CMK (cell line): ENCODE measurements around the gene PLAU.
"Not testable (repeated sequence)": the region's sequence is repeated elsewhere in the genome, so short reads cannot be mapped to it uniquely, and the experiment has no call there.

ENCODE experiments used
- DNase-seq: peaks from one replicate; pipeline ENCODE4 v3.0.0-alpha.2; 2010; ENCODE audit warnings: low read depth

PLAU gene

DNA sequence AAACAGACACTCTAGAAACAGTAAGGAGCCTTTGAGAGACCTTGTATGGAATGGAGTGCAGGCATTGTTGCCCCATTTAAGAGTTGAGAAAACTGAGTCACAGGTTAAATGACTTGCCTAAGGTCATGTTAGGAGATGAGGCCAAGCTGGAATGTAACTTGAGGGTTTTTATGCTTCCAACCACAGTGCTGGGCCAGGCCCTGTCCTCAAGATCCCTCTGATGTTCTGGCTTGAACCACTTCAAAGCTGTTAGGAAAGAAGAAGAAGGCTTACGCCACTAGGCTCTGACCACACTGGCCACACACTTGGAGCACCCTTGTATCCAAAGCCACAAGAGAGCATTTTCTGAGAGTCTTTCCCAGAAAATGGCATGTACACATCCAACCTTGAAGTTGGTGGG lies 42.7 kb downstream of the PLAU start:
- no peak for DNase-seq

DNA sequence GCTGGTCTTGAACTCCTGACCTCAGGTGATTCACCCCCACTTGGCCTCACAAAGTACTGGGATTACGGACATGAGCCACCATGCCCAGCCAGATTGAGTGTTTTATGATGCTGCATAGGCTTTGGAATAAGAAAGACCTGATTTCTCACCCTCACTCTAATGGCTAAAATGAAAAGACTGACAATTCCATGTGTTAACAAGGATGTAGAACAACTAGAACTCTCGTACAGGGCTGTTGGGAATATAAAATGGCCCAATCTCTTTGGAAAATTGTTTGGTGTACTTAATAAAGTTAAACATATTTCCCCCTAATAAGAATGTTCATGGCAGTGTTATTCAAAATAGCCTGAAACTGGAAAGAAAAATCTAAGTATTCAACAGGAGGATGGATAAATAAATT lies 43.8 kb downstream of the PLAU start:
- DNase-seq, result no peak

DNA sequence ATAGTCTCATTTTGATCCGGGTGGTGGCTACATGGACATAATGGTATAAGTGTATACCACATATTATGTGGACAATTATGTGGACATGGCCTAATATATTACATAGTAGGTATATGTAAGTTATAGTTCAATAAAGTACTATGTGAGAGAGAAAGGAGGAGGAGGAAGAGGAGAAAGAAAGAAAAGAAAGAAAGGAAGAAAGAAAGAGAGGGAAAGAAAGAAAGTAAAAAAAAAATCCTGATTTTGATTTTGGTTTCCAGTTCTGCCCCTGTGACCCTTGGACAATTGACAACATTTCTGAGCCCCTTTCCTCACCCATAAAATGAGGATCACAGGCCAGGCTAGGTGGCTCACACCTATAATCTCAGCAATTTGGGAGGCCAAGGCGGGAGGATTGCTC lies 44.8 kb downstream of the PLAU start:
- no peak for DNase-seq

DNA sequence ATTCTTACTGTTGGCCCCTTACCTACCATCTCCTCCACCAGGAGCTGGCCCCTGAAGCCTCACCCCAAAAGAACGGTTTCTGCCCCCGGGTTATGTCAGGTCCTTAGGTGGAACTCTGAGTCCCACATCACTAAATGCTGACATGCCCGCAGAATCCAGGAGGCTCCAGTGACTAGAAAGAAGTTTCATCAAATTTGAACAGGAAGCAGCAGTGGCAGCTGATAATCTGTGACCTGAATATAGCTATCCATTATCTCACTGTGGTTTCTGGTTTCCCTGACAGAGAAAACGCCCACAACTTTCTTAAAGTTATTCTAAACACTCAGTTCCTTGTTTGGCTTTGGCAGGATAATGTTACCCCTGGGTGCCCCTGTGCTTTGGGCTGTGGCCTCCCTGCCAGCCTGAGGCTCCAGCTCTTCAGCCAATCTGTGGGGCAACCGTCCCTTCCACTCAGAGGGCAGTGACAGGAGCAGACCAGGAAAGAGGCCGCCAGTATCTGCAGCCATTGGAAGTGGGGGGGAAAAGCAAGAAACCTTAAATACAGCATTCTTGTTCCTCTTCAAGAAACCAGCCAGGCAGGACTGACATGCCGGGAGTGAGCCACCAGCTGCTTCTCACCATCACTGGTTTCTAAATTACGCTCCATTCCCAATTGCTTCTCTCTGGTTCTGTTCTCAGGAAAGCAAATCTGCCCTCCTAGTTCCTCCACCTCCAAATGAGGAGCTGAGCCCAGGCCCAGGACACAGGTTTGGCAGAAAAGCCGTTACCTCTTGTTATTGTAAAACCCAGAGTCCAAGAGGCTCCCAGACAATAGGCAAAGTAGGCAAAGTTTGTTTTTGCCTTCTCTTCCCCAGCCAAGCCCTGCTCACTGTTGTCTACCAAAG lies 45.8 kb downstream of the PLAU start:
- DNase-seq, result peak; percentile 71

DNA sequence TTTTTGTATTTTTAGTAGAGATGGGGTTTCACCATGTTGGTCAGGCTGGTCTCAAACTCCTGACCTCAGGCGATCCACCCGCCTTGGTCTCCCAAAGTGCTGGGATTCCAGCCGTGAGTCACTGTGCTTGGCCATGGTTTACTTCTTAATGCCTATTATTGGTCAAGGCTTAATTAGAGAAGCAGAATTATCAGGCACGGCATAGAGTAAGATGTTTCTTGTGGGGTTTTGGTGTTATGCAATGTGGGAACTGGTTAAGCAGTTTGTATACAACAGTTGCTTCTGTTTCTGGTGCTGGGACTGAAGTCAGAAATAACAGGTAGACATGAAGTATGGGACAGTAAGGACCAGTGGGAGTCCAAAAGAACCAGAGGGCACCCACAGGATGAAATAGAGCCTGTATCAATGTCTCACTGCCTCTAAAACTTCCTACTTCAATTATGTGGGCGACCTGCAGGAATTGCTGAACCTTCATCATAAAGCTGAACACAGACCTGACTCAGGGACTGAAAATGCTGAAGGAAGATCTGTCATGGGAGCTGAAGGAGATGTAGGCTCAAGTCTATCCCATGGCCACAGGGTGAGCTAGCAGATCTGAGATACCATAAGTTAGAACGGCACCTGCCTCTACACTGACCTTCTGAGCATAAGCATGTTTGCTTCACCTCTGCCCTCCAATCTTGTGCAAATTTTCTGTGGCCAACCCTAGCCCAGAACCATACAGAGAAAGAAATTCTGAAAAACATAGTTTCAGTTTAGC lies 48.7 kb downstream of the PLAU start:
- no peak for DNase-seq

DNA sequence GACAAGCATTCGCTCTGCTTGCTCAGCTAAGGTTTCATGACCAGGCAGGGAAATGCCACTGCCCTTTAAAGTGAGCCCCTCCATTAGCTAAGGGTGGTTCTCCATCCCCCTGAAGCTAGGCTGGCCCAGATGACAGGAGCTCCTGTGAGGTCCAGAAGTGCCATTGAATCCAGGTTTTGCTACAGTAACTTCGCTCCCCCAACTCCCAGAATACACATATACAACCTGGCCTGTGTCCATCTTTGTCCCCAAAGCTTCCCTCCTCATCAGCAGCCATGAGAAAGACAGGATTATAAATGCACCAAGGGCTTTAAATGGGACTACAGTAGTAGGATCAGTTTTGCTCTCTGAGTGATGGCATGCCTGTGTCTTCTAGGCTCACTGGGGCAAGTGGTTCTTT lies 51.5 kb downstream of the PLAU start:
- no peak for DNase-seq

DNA sequence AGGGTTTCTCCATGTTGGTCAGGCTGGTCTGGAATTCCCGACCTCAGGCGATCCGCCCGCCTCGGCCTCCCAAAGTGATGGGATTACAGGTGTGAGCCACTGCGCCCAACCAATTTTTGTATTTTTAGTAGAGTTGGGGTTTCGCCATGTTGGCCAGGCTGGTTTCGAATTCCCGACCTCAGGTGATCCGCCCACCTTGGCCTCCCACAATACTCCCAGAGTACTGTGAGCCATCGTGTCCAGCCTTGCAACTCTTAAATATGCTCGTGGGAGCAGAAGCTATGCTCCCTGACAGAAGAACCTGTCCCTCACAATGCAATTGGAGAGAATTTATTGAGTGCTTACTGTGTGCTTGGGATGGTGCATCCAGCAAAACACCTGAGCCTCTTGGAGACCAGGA lies 52.6 kb downstream of the PLAU start:
- DNase-seq, result not testable (repeated sequence)

DNA sequence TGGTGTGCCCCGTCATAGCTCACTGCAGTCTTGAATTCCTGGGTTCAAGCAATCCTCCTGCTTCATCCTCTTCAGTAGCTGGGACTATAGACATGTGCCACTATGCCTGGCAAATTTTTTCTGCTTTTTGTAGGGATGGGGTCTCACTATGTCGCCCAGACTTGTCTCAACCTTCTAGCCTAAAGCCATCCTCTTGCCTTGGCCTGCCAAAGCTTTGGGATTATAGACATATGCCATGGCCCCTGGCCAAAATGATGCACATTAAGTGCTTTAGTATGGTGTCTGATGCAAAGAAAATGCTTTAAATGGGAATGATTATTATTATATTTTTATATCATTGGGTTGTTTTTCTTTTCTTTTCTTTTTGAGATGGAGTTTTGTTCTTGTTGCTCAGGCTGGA lies 53.8 kb downstream of the PLAU start:
- DNase-seq, result no peak

DNA sequence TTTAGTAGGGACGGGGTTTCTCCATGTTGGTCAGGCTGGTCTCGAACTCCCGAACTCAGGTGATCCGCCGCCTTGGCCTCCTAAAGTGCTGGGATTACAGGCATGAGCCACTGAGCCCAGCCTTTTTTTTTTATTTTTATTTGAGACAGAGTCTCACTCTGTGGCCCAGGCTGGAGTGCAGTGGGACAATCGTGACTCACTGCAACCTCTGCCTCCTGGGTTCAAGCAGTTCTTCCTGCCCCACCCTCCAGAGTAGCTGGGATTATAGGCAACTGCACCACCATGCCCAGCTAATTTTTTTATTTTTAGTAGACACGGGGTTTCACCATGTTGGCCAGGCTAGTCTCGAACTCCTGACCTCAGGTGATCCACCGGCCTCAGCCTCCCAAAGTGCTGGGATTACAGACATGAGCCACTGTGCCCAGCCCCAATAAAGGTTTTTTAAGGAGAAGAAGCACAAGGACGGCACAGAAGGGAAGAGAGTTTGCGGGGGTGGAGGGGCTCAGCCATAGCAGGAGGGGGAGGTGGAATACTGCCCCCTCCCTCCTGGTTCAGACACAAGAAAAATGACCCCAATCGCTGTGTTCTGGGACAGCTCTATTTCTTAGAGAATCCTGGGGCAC lies 54.4 kb downstream of the PLAU start:
- not testable (repeated sequence) for DNase-seq

DNA sequence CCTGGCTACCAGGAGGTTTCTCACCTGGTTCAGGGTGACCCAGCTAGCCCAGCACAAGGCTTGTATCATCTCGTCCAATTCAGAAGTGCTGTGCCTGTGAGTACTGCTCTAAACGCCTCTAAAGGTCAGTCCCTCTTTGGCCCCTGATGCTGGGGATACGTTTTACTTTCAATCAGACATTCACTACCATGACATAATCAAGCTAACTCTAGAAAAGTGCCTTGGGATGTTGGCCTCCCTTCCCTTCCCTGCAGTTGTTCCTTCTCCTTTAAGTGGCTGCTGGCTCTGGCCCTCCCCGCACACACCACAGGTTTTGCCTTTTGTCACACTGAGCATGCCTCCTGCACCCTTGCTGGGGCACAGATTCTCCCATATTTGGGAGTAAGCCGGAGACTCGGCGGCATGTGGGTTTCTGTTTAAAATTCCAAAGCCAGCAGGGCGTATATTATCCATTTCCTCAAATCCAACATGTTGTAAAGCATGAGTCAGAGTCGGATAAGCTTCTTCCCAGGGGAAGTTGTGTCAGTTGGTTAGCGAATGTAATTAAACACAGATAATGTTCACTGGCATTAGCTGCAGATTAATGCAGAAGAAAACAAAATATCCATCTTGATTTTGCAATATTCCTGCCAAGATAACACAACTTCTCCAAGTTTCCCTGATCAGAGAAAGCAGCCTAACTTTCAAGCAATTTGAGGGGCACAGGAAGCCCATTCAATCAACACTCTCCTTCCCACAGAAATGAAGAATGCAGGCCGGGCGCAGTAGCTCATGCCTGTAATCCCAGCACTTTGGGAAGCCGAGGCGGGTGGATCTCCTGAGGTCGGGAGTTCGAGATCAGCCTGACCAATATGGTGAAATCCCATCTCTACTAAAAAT lies 55.2 kb downstream of the PLAU start:
- DNase-seq, result no peak

DNA sequence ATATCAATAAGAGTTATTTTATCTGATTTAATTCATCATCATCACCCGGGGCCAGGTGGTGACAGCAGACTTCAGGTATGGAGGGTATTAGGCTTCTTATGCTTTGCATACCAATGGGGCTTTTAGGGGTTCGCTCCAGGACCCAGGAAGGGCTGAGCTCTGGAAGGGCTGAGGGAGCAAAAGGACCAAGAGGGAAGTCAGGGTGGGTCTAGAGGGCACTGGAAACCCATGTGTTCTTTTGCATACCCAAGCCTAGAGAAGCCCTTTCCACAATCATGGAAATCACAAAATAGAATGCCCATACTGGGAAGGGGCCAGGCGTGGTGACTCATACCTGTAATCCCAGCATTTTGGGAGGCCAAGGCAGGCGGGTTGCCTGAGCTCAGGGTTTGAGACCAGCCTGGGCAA lies 56.1 kb downstream of the PLAU start:
- DNase-seq, result no peak
